ENCODE results near the gene FOXD1.

The FOXD1 gene

GRCh38 chr5:73444499-73445438 is 3.8 kb downstream of the FOXD1 start:
- DNase-seq (ENCODE audit: low read depth), result no peak
- no peak overlapping the region for H3K4me3 ChIP-seq (ENCODE audit: low read depth, low read length)

GRCh38 chr5:73443829-73444498 is 4.6 kb downstream of the FOXD1 start:
- TF ChIP-seq, protein P1, sequence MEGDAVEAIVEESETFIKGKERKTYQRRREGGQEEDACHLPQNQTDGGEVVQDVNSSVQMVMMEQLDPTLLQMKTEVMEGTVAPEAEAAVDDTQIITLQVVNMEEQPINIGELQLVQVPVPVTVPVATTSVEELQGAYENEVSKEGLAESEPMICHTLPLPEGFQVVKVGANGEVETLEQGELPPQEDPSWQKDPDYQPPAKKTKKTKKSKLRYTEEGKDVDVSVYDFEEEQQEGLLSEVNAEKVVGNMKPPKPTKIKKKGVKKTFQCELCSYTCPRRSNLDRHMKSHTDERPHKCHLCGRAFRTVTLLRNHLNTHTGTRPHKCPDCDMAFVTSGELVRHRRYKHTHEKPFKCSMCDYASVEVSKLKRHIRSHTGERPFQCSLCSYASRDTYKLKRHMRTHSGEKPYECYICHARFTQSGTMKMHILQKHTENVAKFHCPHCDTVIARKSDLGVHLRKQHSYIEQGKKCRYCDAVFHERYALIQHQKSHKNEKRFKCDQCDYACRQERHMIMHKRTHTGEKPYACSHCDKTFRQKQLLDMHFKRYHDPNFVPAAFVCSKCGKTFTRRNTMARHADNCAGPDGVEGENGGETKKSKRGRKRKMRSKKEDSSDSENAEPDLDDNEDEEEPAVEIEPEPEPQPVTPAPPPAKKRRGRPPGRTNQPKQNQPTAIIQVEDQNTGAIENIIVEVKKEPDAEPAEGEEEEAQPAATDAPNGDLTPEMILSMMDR (IDR thresholded peaks at IDR 0.05; ENCODE audit: control insufficient read depth, extremely low read depth, insufficient read depth), result no peak
- DNase-seq (ENCODE audit: low read depth), result no peak
- H3K4me3 ChIP-seq (ENCODE audit: low read depth, low read length), result no peak overlapping the region

More at GRCh38 chr5:73444499-73445438, 3.8 kb downstream of the FOXD1 start:
- TF ChIP-seq, protein P1 (IDR thresholded peaks at IDR 0.05; ENCODE audit: control insufficient read depth, extremely low read depth, insufficient read depth), result no peak

GRCh38 chr5:73442996-73443627 is 5.5 kb downstream of the FOXD1 start:
- no peak overlapping the region for H3K4me3 ChIP-seq (ENCODE audit: low read depth, low read length)
- no peak for DNase-seq (ENCODE audit: low read depth)
- TF ChIP-seq, protein P1 (IDR thresholded peaks at IDR 0.05; ENCODE audit: control insufficient read depth, extremely low read depth, insufficient read depth), result no peak

GRCh38 chr5:73442231-73442811 is 6.3 kb downstream of the FOXD1 start:
- no peak for DNase-seq (ENCODE audit: low read depth)
- TF ChIP-seq, protein P1 (IDR thresholded peaks at IDR 0.05; ENCODE audit: control insufficient read depth, extremely low read depth, insufficient read depth), result no peak
- H3K4me3 ChIP-seq (ENCODE audit: low read depth, low read length), result no peak overlapping the region

DNA sequence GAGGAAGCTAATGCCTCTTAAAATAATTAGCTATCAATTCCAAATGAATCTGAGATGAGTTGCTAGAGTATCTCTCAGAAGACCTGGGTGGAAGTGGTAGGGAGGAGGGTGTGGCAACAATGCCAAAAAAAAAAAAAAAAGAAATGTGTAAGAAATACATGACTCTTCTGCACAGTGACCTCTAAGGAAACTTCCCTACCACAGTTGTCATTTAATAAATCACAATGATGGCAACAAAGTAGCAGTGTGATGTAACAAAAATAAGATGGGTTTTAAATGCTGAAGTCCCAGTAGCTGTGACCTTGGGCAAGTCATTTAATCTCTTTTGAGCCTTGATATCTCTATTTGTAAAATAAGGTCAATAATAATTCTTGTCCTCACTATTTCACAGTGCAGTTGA is 7.2 kb downstream of the FOXD1 start:
- no peak for DNase-seq (ENCODE audit: low read depth)
- TF ChIP-seq, protein P1 (IDR thresholded peaks at IDR 0.05; ENCODE audit: control insufficient read depth, extremely low read depth, insufficient read depth), result no peak
- no peak overlapping the region for H3K4me3 ChIP-seq (ENCODE audit: low read depth, low read length)

DNA sequence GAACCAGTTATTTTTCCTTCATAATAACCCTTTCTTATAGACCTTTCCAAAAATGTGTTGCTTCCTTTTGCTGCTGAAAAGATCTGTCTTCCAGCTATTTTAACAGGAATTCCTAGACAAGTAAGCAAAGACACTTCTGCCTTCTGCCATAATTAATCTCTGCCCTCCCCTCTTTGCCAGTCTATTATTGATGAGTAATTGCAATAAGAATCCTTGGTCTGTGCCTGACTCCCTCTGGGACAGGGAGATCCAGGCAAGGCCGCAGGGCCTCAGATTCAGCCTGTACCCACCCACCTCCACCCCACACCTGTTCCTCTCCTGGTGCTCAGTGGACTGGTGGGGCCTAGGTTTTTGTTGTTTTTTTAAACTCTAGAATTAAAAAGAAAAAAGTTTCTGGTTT is 8.3 kb downstream of the FOXD1 start:
- H3K4me3 ChIP-seq (ENCODE audit: low read depth, low read length), result no peak overlapping the region
- TF ChIP-seq, protein P1 (IDR thresholded peaks at IDR 0.05; ENCODE audit: control insufficient read depth, extremely low read depth, insufficient read depth), result no peak
- no peak for DNase-seq (ENCODE audit: low read depth)

All from LNCaP clone FGC (cell line).